ENCODE results near the gene KCNG2.

- TF ChIP-seq USF2 (IDR thresholded peaks at IDR 0.05; ENCODE audit: low read depth, low read length) (no peak), CTCF (conservative IDR thresholded peaks at IDR 0.05; ENCODE audit: low read depth, low read length) (no peak), RAD21 (IDR thresholded peaks at IDR 0.05; ENCODE audit: low read length) (no peak), RCOR1 (IDR thresholded peaks at IDR 0.05; ENCODE audit: insufficient replicate concordance, low read length) (no peak), MAFK (IDR thresholded peaks at IDR 0.05; ENCODE audit: low read depth, low read length) (no peak)
Measured at GRCh38 chr18:79772865-79773696, 24.7 kb upstream of the KCNG2 start.

All from IMR-90 (cell line).